Activated CD4-positive, alpha-beta T cell treated with anti-CD3 and anti-CD28 coated beads for 4 hours (primary cell): ENCODE data around the gene OR6A2.
A peak's percentile ranks its signal among the peaks of the same experiment; 100 is the strongest.
"Not testable (repeated sequence)": the region's sequence is repeated elsewhere in the genome, so short reads cannot be mapped to it uniquely, and the experiment has no call there.

Experiments used
- DNase-seq, 2 donors: peaks; one replicate each; pipeline ENCODE4 v3.0.0-alpha.2; 2020

Gene OR6A2

GRCh38 chr11:6799402-6799801, at the start of gene OR6A2:
TSS of gene OR6A2 (minus strand) at chr11:6799689. CDS start at chr11:6795708, 3,981 bp downstream.
- DNase-seq, result no peak

GRCh38 chr11:6845383-6845782, 45.9 kb upstream of the OR6A2 start, which contains the start of gene OR10A5:
TSS of gene OR10A5 (plus strand) at chr11:6845683. CDS start at chr11:6845683, 0 bp downstream.
- no peak for DNase-seq

- no peak for DNase-seq
Observed at GRCh38 chr11:6844356-6844755, 44.9 kb upstream of the OR6A2 start.

- no peak for DNase-seq
Observed at GRCh38 chr11:6843670-6844069, 44.2 kb upstream of the OR6A2 start.

- DNase-seq, result no peak
Observed at GRCh38 chr11:6841694-6842093, 42.2 kb upstream of the OR6A2 start.

GRCh38 chr11:6834021-6834420, 34.5 kb upstream of the OR6A2 start:
- DNase-seq, result no peak

GRCh38 chr11:6833356-6833755, 33.9 kb upstream of the OR6A2 start:
- no peak for DNase-seq

GRCh38 chr11:6828103-6828502, 28.6 kb upstream of the OR6A2 start:
- DNase-seq, result no peak

GRCh38 chr11:6825231-6825744, 25.8 kb upstream of the OR6A2 start:
- no peak for DNase-seq

GRCh38 chr11:6824136-6824823, 24.8 kb upstream of the OR6A2 start:
- DNase-seq, result no peak

- no peak for DNase-seq
Observed at GRCh38 chr11:6818967-6819366, 19.5 kb upstream of the OR6A2 start.

- DNase-seq, result no peak
Observed at GRCh38 chr11:6817694-6818093, 18.2 kb upstream of the OR6A2 start.

- no peak for DNase-seq
Observed at GRCh38 chr11:6813656-6814055, 14.2 kb upstream of the OR6A2 start.

GRCh38 chr11:6812390-6813005, 13.0 kb upstream of the OR6A2 start:
- peak; percentile 15 to 38 for DNase-seq

GRCh38 chr11:6801075-6801474, 1.6 kb upstream of the OR6A2 start:
- DNase-seq, result not testable (repeated sequence)

GRCh38 chr11:6794639-6795038, 4.8 kb downstream of the OR6A2 start:
- DNase-seq, result no peak

- no peak for DNase-seq
Observed at GRCh38 chr11:6790546-6790945, 8.9 kb downstream of the OR6A2 start.

- no peak for DNase-seq
Observed at GRCh38 chr11:6782720-6783119, 16.8 kb downstream of the OR6A2 start, which contains the start of gene OR2AG1. TSS of gene OR2AG1 (plus strand) at chr11:6783020. CDS start at chr11:6785038, 2,018 bp downstream.

GRCh38 chr11:6780829-6781228, 18.7 kb downstream of the OR6A2 start:
- DNase-seq, result no peak

GRCh38 chr11:6778518-6778917, 21.0 kb downstream of the OR6A2 start:
- no peak for DNase-seq

GRCh38 chr11:6771926-6772893, 27.3 kb downstream of the OR6A2 start, which contains the start of gene OR2AG2:
TSS of gene OR2AG2 (minus strand) at chr11:6771976. CDS start at chr11:6768957, 3,019 bp downstream.
- no peak for DNase-seq

- DNase-seq, result peak; percentile 60 to 69
Observed at GRCh38 chr11:6757373-6757967, 42.0 kb downstream of the OR6A2 start.
